MV-4-11 (cell line): ENCODE measurements around the gene SLC1A3.

Experiments
- DNase-seq: peaks from one replicate; lab custom pipeline; 2025; lab: John Stamatoyannopoulos, UW

Gene SLC1A3

GRCh38 chr5:36655161-36655560 is 48.8 kb downstream of the SLC1A3 start:
- DNase-seq = peak; percentile 55

GRCh38 chr5:36656556-36656955 is 50.1 kb downstream of the SLC1A3 start:
- no peak for DNase-seq

GRCh38 chr5:36657563-36657995 is 51.2 kb downstream of the SLC1A3 start:
- peak; percentile 100 for DNase-seq

GRCh38 chr5:36658038-36658756 is 51.8 kb downstream of the SLC1A3 start:
- no peak for DNase-seq

GRCh38 chr5:36659411-36659810 is 53.0 kb downstream of the SLC1A3 start:
- DNase-seq = no peak

- no peak for DNase-seq
Measured at GRCh38 chr5:36660397-36661049, 54.1 kb downstream of the SLC1A3 start.

- DNase-seq = no peak
Measured at GRCh38 chr5:36661456-36662220, 55.2 kb downstream of the SLC1A3 start.

GRCh38 chr5:36662291-36662851 is 56.0 kb downstream of the SLC1A3 start:
- peak; percentile 40 for DNase-seq

- no peak for DNase-seq
Measured at GRCh38 chr5:36664766-36665165, 58.4 kb downstream of the SLC1A3 start.

GRCh38 chr5:36665628-36666027 is 59.2 kb downstream of the SLC1A3 start:
- DNase-seq = no peak

- no peak for DNase-seq
Measured at GRCh38 chr5:36666274-36666673, 59.9 kb downstream of the SLC1A3 start.

GRCh38 chr5:36666986-36667385 is 60.6 kb downstream of the SLC1A3 start:
- no peak for DNase-seq

GRCh38 chr5:36667824-36668223 is 61.4 kb downstream of the SLC1A3 start:
- no peak for DNase-seq

- DNase-seq = no peak
Measured at GRCh38 chr5:36669015-36669651, 62.7 kb downstream of the SLC1A3 start.

GRCh38 chr5:36670548-36670947 is 64.1 kb downstream of the SLC1A3 start:
- DNase-seq = no peak

GRCh38 chr5:36675282-36675681 is 68.9 kb downstream of the SLC1A3 start:
- no peak for DNase-seq

- no peak for DNase-seq
Measured at GRCh38 chr5:36679221-36679989, 73.0 kb downstream of the SLC1A3 start.

- no peak for DNase-seq
Measured at GRCh38 chr5:36680066-36680465, 73.7 kb downstream of the SLC1A3 start.

GRCh38 chr5:36681711-36682110 is 75.3 kb downstream of the SLC1A3 start:
- peak; percentile 72 for DNase-seq

- no peak for DNase-seq
Measured at GRCh38 chr5:36682499-36682898, 76.1 kb downstream of the SLC1A3 start.

GRCh38 chr5:36683821-36684434 is 77.5 kb downstream of the SLC1A3 start:
- peak; percentile 95 for DNase-seq
